Keratinocyte (primary cell): ENCODE measurements around the gene ZNF805. TPM values are rescaled to one million over a fixed set of nuclear protein-coding genes. Genes with fewer than 3 reads are reported as not detected.

ENCODE experiments used
- DNase-seq: peaks from one replicate; pipeline ENCODE4 v3.0.0-alpha.2; 2011; ENCODE audit warnings: low read depth, missing footprints, low spot score
- FAIRE-seq: peaks from 2 replicates; lab custom pipeline; 2011; peaks lifted over from hg19 to GRCh38; lab: Jason Lieb, UNC
- H2AFZ ChIP-seq: 2 replicates; pipeline ENCODE4 v1.6.0; 2012; ENCODE audit warnings: low read length, control low read depth, inconsistent platforms; ENCODE audit not compliant: control insufficient read depth
- H3K27ac ChIP-seq: 2 replicates; pipeline ENCODE4 v1.5.1; 2011; ENCODE audit warnings: low read length; ENCODE audit not compliant: control insufficient read depth, insufficient read depth
- H3K27me3 ChIP-seq: 3 replicates; pipeline ENCODE4 v1.6.0; 2011; ENCODE audit warnings: low read length; ENCODE audit not compliant: control insufficient read depth, insufficient read depth; ENCODE audit errors: extremely low read depth
- H3K36me3 ChIP-seq, 2 experiments: 2 replicates in 1 of 2; 3 replicates in 1 of 2; pipeline ENCODE4 v1.5.1; 2011; ENCODE audit warnings: low read length in 2 of 2, mild to moderate bottlenecking in 1 of 2; ENCODE audit not compliant: control insufficient read depth in 2 of 2, insufficient read depth in 2 of 2; ENCODE audit errors: extremely low read depth in 1 of 2
- H3K4me1 ChIP-seq: 3 replicates; pipeline ENCODE4 v1.5.1; 2011; ENCODE audit warnings: low read length; ENCODE audit not compliant: control insufficient read depth, insufficient read depth; ENCODE audit errors: extremely low read depth
- H3K4me2 ChIP-seq: 3 replicates; pipeline ENCODE4 v1.6.0; 2011; ENCODE audit warnings: low read depth, low read length; ENCODE audit not compliant: control insufficient read depth, insufficient read depth; ENCODE audit errors: extremely low read depth
- H3K4me3 ChIP-seq, 3 experiments: fragments of 200-600 bp in 1 of 3; sonication (generic) in 1 of 3; 2 replicates in 2 of 3; 3 replicates in 1 of 3; pipeline ENCODE4 v1.5.1; 2011 to 2016; ENCODE audit warnings: low read length in 3 of 3, mild to moderate bottlenecking in 3 of 3, control low read depth in 2 of 3, inconsistent platforms in 1 of 3, low read depth in 1 of 3, mixed read lengths in 1 of 3, mixed run types in 1 of 3, moderate library complexity in 1 of 3; ENCODE audit not compliant: control insufficient read depth in 2 of 3, insufficient read depth in 2 of 3; ENCODE audit errors: extremely low read depth in 1 of 3
- H3K79me2 ChIP-seq: 2 replicates; pipeline ENCODE4 v1.6.0; 2012; ENCODE audit warnings: low read length; ENCODE audit not compliant: control insufficient read depth, insufficient read depth
- H3K9ac ChIP-seq: 3 replicates; pipeline ENCODE4 v1.6.0; 2011; ENCODE audit warnings: low read length; ENCODE audit not compliant: control insufficient read depth, insufficient read depth; ENCODE audit errors: extremely low read depth
- H3K9me1 ChIP-seq: 3 replicates; pipeline ENCODE4 v1.6.0; 2011; ENCODE audit warnings: low read length; ENCODE audit not compliant: control insufficient read depth, insufficient read depth; ENCODE audit errors: extremely low read depth
- H3K9me3 ChIP-seq: 2 replicates; pipeline ENCODE4 v1.5.1; 2012; ENCODE audit warnings: low read depth, low read length; ENCODE audit not compliant: control insufficient read depth
- H4K20me1 ChIP-seq: 3 replicates; pipeline ENCODE4 v1.6.0; 2011; ENCODE audit warnings: low read length; ENCODE audit not compliant: control insufficient read depth, insufficient read depth; ENCODE audit errors: extremely low read depth
- CTCF ChIP-seq, 3 experiments: IDR thresholded peaks in 1 of 3; conservative IDR thresholded peaks in 1 of 3; optimal IDR thresholded peaks in 1 of 3; 2 replicates in 2 of 3; 3 replicates in 1 of 3; pipeline versions ENCODE3 to v1.5.1; 2011; ENCODE audit warnings: low read length in 3 of 3, mild to moderate bottlenecking in 3 of 3, moderate library complexity in 2 of 3, control low read depth in 1 of 3, inconsistent platforms in 1 of 3; ENCODE audit not compliant: insufficient read depth in 2 of 3; ENCODE audit errors: extremely low read depth in 1 of 3
- EZH2 ChIP-seq: IDR thresholded peaks from one replicate; pipeline ENCODE4 v1.6.1; 2012; ENCODE audit warnings: inconsistent platforms, mild to moderate bottlenecking, low read length, moderate library complexity
- dilution Hi-C: fragments of 300-500 bp; cut with MboI; formaldehyde crosslinking; loops from one replicate; pipeline ENCODE4 v1.7.0; 2020; ENCODE audit warnings: low sequenced_read_pairs; ENCODE audit not compliant: extremely low pct_ligation_motif_present
- polyA minus RNA-seq, 3 experiments: library from RNA; depleted of rRNA, polyadenylated mRNA; stranded (reverse); fragments of >200 nt; gene quantifications; 1 replicate in 1 of 3; 2 replicates in 1 of 3; 3 replicates in 1 of 3; pipeline ENCODE4 v1.2.3, GENCODE V29; 2011
- polyA plus RNA-seq, 5 experiments: library from polyadenylated mRNA; depleted of rRNA in 3 of 5; stranded (reverse) in 3 of 5; stranded (forward) in 1 of 5; unstranded in 1 of 5; fragments of >200 nt; gene quantifications; 1 replicate in 1 of 5; 2 replicates in 3 of 5; 3 replicates in 1 of 5; pipeline versions ENCODE4 v1.2.1 to v1.2.3, GENCODE V29; 2011 to 2012; ENCODE audit warnings: missing spikeins in 2 of 5, low read depth in 1 of 5, low replicate concordance in 1 of 5

The ZNF805 gene
- polyA plus RNA-seq, result 3.2 to 5.8 TPM (median 4.3 TPM) in 3 replicates
- polyA plus RNA-seq (2011; ENCODE audit: low read depth), result 0.47 TPM
- polyA plus RNA-seq (2011; cell fraction: cytosol; rRNA removed), result 1.3 and 2.2 TPM in 2 replicates
- 6.0 and 6.9 TPM in 2 replicates for polyA plus RNA-seq (2011; cell fraction: nucleus; rRNA removed)
- 2.0 and 4.3 TPM in 2 replicates for polyA plus RNA-seq (2012; ENCODE audit: low replicate concordance)
- 18.2 to 27.9 TPM (median 24.4 TPM) in 3 replicates for polyA minus RNA-seq
- polyA minus RNA-seq (2011; cell fraction: cytosol; rRNA and poly(A)+ RNA removed), result 14.0 TPM
- 20.4 and 35.3 TPM in 2 replicates for polyA minus RNA-seq (2011; cell fraction: nucleus; rRNA and poly(A)+ RNA removed)

GRCh38 chr19:57240311-57241090 lies at the start of gene ZNF805:
Gene ZNF805 (plus strand): TSS chr19:57240632. CDS start chr19:57240892, 260 bp downstream.
- Histone ChIP-seq H3K27me3 (no peaks in the 10 kb centered on the region), H3K4me1 (peaks cover 10% of the 10 kb centered on the region), H3K9ac (peak within 1 kb of the TSS; percentile 98), H4K20me1 (no peaks in the 10 kb centered on the region), H3K9me3 (no peaks in the 10 kb centered on the region), H3K4me2 (peak within 1 kb of the TSS; percentile 99), H3K9me1 (no peaks in the 10 kb centered on the region), H3K4me3 (peak within 1 kb of the TSS; percentile 90 to 98 (median 96)), H2AFZ (peak within 1 kb of the TSS; percentile 99), H3K79me2 (peaks cover 34% of the 10 kb centered on the region), H3K36me3 (peaks cover 4 to 8% of the 10 kb centered on the region in 2 experiments), H3K27ac (peak within 1 kb of the TSS; percentile 95)
- dilution Hi-C loops, result no loop called here
- DNase-seq (peak; percentile 48), FAIRE-seq (peak; percentile 82)
- no peak for TF ChIP-seq EZH2
- TF ChIP-seq CTCF (optimal IDR thresholded peaks at IDR 0.05 in 1 of 3, IDR thresholded peaks at IDR 0.05 in 1 of 3, conservative IDR thresholded peaks at IDR 0.05 in 1 of 3; ENCODE audit: extremely low read depth in 1 of 3, insufficient read depth in 2 of 3, low read length in 3 of 3), result peak in 1 of 3 experiments; percentile 7

- peaks cover 2% of the 10 kb centered on the region for H4K20me1 ChIP-seq
- no peaks in the 10 kb centered on the region for H3K27me3 ChIP-seq
- H3K36me3 ChIP-seq, result peaks cover 8 to 18% of the 10 kb centered on the region in 2 experiments
- H3K4me3 ChIP-seq, result peak within 1 kb of the TSS; percentile 82 to 95 (median 94)
- DNase-seq (no peak), FAIRE-seq (peak; percentile 39)
- peaks cover 40% of the 10 kb centered on the region for H3K79me2 ChIP-seq
- H3K9me3 ChIP-seq, result no peaks in the 10 kb centered on the region
- peak in 1 of 3 experiments; percentile 13 for TF ChIP-seq CTCF (optimal IDR thresholded peaks at IDR 0.05 in 1 of 3, IDR thresholded peaks at IDR 0.05 in 1 of 3, conservative IDR thresholded peaks at IDR 0.05 in 1 of 3; ENCODE audit: extremely low read depth in 1 of 3, insufficient read depth in 2 of 3, low read length in 3 of 3)
- TF ChIP-seq EZH2, result no peak
- peak within 1 kb of the TSS; percentile 97 for H2AFZ ChIP-seq
- dilution Hi-C loops, result no loop called here
- H3K4me1 ChIP-seq, result peaks cover 10% of the 10 kb centered on the region
- peak within 1 kb of the TSS; percentile 89 for H3K9ac ChIP-seq
- H3K4me2 ChIP-seq, result peak within 1 kb of the TSS; percentile 78
- H3K9me1 ChIP-seq, result no peaks in the 10 kb centered on the region
- H3K27ac ChIP-seq, result peak within 1 kb of the TSS; percentile 82
These were observed 49.0 kb upstream of the ZNF805 start, which contains the start of gene ZNF264 for GRCh38 chr19:57191141-57192076. Gene ZNF264 (plus strand): TSS chr19:57191500. CDS start chr19:57191914, 414 bp downstream.
